PC-3 (cell line): Measurements from ENCODE around the gene DNM3.

Experiments
- CTCF ChIP-seq: fragments of 300-600 bp; sonication (generic); conservative IDR thresholded peaks from 2 replicates; pipeline ENCODE4 v1.5.1; 2017; ENCODE audit warnings: antibody characterized with exemption, low read depth, mild to moderate bottlenecking, low read length
- EZH2 ChIP-seq: fragments of 300-600 bp; sonication (generic); IDR thresholded peaks from one replicate; pipeline ENCODE4 v1.6.1; 2017; ENCODE audit warnings: antibody characterized with exemption, mild to moderate bottlenecking, low read length; ENCODE audit not compliant: unreplicated experiment

GRCh38 chr1:172148213-172148612 lies 306.9 kb downstream of the DNM3 start:
- TF ChIP-seq EZH2 (no peak), CTCF (no peak)
